BJ (cell line): Measurements from ENCODE around the gene VCL. TPM values are rescaled to one million over a fixed set of nuclear protein-coding genes. Genes with fewer than 3 reads are reported as not detected.

Experiments
- CTCF ChIA-PET: fragments of 350-600 bp; formaldehyde crosslinking; extraction: SDS; loops from one replicate; lab custom pipeline; 2021; ENCODE audit warnings: antibody characterized with exemption, inconsistent platforms; lab: Yijun Ruan, JAX
- POLR2A ChIA-PET: fragments of 300-600 bp; sonication (Branson Sonifier 250); formaldehyde crosslinking; extraction: SDS; loops from one replicate; lab custom pipeline; 2021; ENCODE audit warnings: antibody characterized with exemption; lab: Charles Lee
- DNase-seq: peaks from one replicate; pipeline ENCODE4 v3.0.0-alpha.2; 2011; ENCODE audit warnings: low read depth
- H3K27me3 ChIP-seq: 2 replicates; pipeline ENCODE4 v1.6.0; 2011; ENCODE audit warnings: low read length; ENCODE audit not compliant: control insufficient read depth, insufficient read depth
- H3K36me3 ChIP-seq: 2 replicates; pipeline ENCODE4 v1.5.1; 2011; ENCODE audit warnings: low read length; ENCODE audit not compliant: control insufficient read depth, insufficient read depth
- H3K4me3 ChIP-seq: 2 replicates; pipeline ENCODE4 v1.5.1; 2011; ENCODE audit warnings: low read depth, mild to moderate bottlenecking, control low read depth, low read length
- CTCF ChIP-seq: IDR thresholded peaks from 2 replicates; pipeline ENCODE4 v1.5.1; 2011; ENCODE audit warnings: low read depth, mild to moderate bottlenecking, control low read depth, inconsistent platforms, low read length, moderate library complexity; ENCODE audit not compliant: insufficient read depth
- polyA plus RNA-seq: library from polyadenylated mRNA; depleted of rRNA; stranded (reverse); fragments of >200 nt; gene quantifications from 2 replicates; pipeline ENCODE4 v1.2.3, GENCODE V29; 2011

The VCL gene
- polyA plus RNA-seq, 1 experiment, result 255 TPM

GRCh38 chr10:74121368-74121767 lies 123.5 kb downstream of the VCL start:
- no peaks in the 10 kb centered on the region for H3K27me3 ChIP-seq
- H3K4me3 ChIP-seq, result no peak overlapping the region
- H3K36me3 ChIP-seq, result peaks cover 23% of the 10 kb centered on the region
- CTCF ChIA-PET, result interaction anchor here (0.6 to 2.0 kb wide), 5 partner anchors 10 to 235 kb away, joined by 3 to 5 read pairs (median 3); no protein-coding TSS in a partner anchor
- no peak for DNase-seq
- POLR2A ChIA-PET, result no interaction called here
- TF ChIP-seq CTCF, result no peak

GRCh38 chr10:74122060-74122459 lies 124.1 kb downstream of the VCL start:
- no peak for DNase-seq
- POLR2A ChIA-PET, result interaction anchor here (0.7 kb wide), 1 partner anchor 23 kb away, joined by 3 read pairs; no protein-coding TSS in a partner anchor
- no peak for TF ChIP-seq CTCF
- CTCF ChIA-PET, result interaction anchor here (1.0 to 2.0 kb wide), 4 partner anchors 11 to 236 kb away, joined by 3 to 5 read pairs (median 4); no protein-coding TSS in a partner anchor
- peaks cover 23% of the 10 kb centered on the region for H3K36me3 ChIP-seq
- H3K4me3 ChIP-seq, result no peak overlapping the region
- H3K27me3 ChIP-seq, result no peaks in the 10 kb centered on the region

DNA sequence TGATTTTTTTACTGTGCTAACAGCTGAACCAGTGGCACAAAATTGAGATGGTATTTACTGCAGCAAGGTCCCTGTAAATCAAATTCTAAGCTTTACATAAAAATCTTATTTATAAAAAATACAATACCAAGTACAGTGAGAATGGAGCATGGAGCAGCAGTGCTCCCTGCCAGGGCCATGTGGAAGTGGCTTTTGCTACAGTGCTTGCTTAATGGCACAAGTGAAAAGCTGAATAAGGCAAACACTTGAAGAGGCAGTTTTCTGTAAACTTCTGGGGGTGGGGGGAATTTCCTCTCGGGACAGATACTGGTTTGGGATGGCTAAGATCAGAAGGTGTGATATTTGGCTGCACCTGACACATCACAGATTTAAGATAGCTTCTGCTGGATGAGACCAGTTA lies 125.2 kb downstream of the VCL start:
- no peak for TF ChIP-seq CTCF
- DNase-seq, result no peak
- Histone ChIP-seq H3K27me3 (no peaks in the 10 kb centered on the region), H3K36me3 (peaks cover 18% of the 10 kb centered on the region), H3K4me3 (no peak overlapping the region)
- ChIA-PET POLR2A (no interaction called here), CTCF (interaction anchor here (1.3 to 2.0 kb wide), 4 partner anchors 10 to 112 kb away, joined by 3 to 9 read pairs (median 6); no protein-coding TSS in a partner anchor)

DNA sequence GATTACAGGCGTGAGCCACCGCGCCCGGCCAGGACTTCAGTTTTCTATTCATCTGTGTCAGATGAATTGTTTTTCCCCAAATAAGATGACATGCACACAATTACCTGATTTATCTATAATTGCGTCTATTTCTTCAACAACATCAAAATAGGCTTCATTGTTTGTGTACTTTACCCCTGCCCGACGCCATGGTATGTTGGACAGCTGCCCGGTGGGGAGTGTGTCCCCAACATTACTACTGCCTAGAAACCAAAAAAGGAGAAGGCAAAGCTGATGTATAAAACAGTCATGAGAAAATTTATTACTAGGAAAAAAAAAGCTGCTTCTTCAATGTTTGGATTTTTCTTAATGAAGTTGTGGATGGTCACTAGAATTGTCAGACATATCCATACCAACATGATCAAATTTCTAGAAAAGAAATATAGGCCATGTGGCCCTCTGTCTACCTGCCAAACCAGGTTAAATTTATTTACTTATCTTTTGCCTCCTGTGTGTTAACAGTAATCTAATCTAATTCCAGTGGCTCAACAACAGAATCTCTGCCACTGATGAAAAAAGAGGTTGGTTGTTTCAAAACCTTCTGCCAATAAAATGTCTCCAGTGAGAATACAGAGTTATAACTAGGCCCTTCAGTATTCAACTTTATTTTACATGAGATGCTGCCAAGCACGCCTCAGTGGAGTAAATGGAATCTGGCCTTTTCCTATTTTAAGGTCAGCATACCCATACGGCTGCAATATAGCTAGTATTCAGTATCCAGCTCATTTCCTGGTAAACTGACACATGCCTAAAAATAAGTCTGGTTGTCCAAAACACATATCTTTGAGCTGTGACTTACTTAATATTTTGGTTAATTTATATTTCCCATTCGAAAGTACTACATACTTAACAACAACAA lies 136.3 kb downstream of the VCL start:
- CTCF ChIA-PET, result interaction anchor here (0.9 to 1.4 kb wide), 4 partner anchors 7 to 22 kb away, joined by 3 to 7 read pairs (median 4); no protein-coding TSS in a partner anchor
- POLR2A ChIA-PET, result no interaction called here
- Histone ChIP-seq H3K27me3 (no peaks in the 10 kb centered on the region), H3K36me3 (peaks cover 2% of the 10 kb centered on the region), H3K4me3 (no peak overlapping the region)
- TF ChIP-seq CTCF, result no peak
- no peak for DNase-seq

- ChIA-PET CTCF (interaction anchor here (0.9 to 1.4 kb wide), 2 partner anchors 8 to 22 kb away, joined by 3 to 7 read pairs; no protein-coding TSS in a partner anchor), POLR2A (no interaction called here)
- H3K4me3 ChIP-seq, result no peak overlapping the region
- peaks cover 3% of the 10 kb centered on the region for H3K36me3 ChIP-seq
- no peak for DNase-seq
- no peak for TF ChIP-seq CTCF
- no peaks in the 10 kb centered on the region for H3K27me3 ChIP-seq
These were observed 137.5 kb downstream of the VCL start for GRCh38 chr10:74135452-74135851.
